Spleen (tissue), 11 donors: ENCODE data around the gene MYO9A. TPM values are rescaled to one million over a fixed set of nuclear protein-coding genes. Genes with fewer than 3 reads are reported as not detected.

ENCODE experiments used
- DNase-seq: peaks from one replicate; pipeline ENCODE4 v3.0.0-alpha.2; 2020
- H3K27ac ChIP-seq, 8 donors: fragments of 200-600 bp; sonication (generic) in 7 of 8; 1 replicate in 4 of 8; 2 replicates in 4 of 8; pipeline versions ENCODE4 v1.5.0 to v1.8.0; 2016 to 2021; ENCODE audit warnings: inconsistent platforms in 4 of 8, mild to moderate bottlenecking in 4 of 8, moderate library complexity in 1 of 8
- H3K27me3 ChIP-seq, 7 donors: fragments of 200-600 bp; sonication (generic) in 6 of 7; replicated peaks in 1 of 7; 1 replicate in 4 of 7; 2 replicates in 3 of 7; pipeline versions ENCODE4 v1.5.0 to v1.8.0; 2016 to 2021; ENCODE audit warnings: inconsistent platforms in 3 of 7, mild to moderate bottlenecking in 1 of 7
- H3K36me3 ChIP-seq, 6 donors: fragments of 200-600 bp; sonication (generic) in 5 of 6; 1 replicate in 4 of 6; 2 replicates in 2 of 6; pipeline versions ENCODE4 v1.5.0 to v1.8.0; 2016 to 2021; ENCODE audit warnings: inconsistent platforms in 2 of 6
- H3K4me1 ChIP-seq, 6 donors: fragments of 200-600 bp; sonication (generic) in 5 of 6; 1 replicate in 3 of 6; 2 replicates in 3 of 6; pipeline versions ENCODE4 v1.5.0 to v1.8.0; 2016 to 2021; ENCODE audit warnings: inconsistent platforms in 3 of 6
- H3K4me3 ChIP-seq, 8 donors: fragments of 200-600 bp; sonication (generic) in 7 of 8; 1 replicate in 4 of 8; 2 replicates in 4 of 8; pipeline versions ENCODE4 v1.5.0 to v1.8.0; 2016 to 2021; ENCODE audit warnings: inconsistent platforms in 4 of 8, mild to moderate bottlenecking in 4 of 8, moderate library complexity in 2 of 8
- H3K9me3 ChIP-seq, 8 donors: fragments of 200-600 bp; sonication (generic) in 7 of 8; 1 replicate in 4 of 8; 2 replicates in 4 of 8; pipeline versions ENCODE4 v1.5.0 to v1.8.0; 2016 to 2021; ENCODE audit warnings: inconsistent platforms in 4 of 8
- POLR2A ChIP-seq, 3 donors: fragments of 450-650 bp; IDR thresholded peaks; one replicate each; pipeline ENCODE4 v1.5.1; 2017; ENCODE audit warnings: antibody characterized with exemption in 3 of 3, mild to moderate bottlenecking in 1 of 3
- POLR2AphosphoS5 ChIP-seq, 3 donors: sonication (generic); formaldehyde crosslinking; IDR thresholded peaks; one replicate each; pipeline ENCODE4 v1.5.1; 2017; ENCODE audit warnings: antibody characterized with exemption in 3 of 3
- WGBS, 5 donors: extraction: QIAGEN DNeasy Blood & Tissue Kit in 3 of 5; methylation state at CpG; one replicate each; pipeline versions ENCODE4 v1.1.5 to v1.1.7; 2013 to 2018; 5-methylcytosine and 5-hydroxymethylcytosine counted together
- intact Hi-C: fragments of 100-400 bp; cut with DNase I; formaldehyde crosslinking; loops from one replicate; pipeline ENCODE4 v1.15.0; 2023; ENCODE audit warnings: low total_unique reads
- polyA plus RNA-seq, 3 donors: library from polyadenylated mRNA; stranded (reverse); fragments of 200-250 nt; gene quantifications; one replicate each; pipeline ENCODE4 v1.2.1, GENCODE V29; 2013
- total RNA-seq, 7 donors: library from RNA; depleted of rRNA in 3 of 7; stranded (reverse); fragments of >200 nt in 3 of 7; fragmentation: NEBNext Ultra II Directional in 4 of 7; extraction: Animal tissue kit (Norgen Biotek cat#: 25700) in 4 of 7; gene quantifications; one replicate each; pipeline versions ENCODE4 v1.1.0 to v1.2.1, GENCODE V29; 2016 to 2021
- TF ChIP-seq, protein P1 (sequence below), 11 experiments: fragments of 200-600 bp in 7 of 11; fragments of 450-650 bp in 4 of 11; sonication (generic) in 4 of 11; IDR thresholded peaks in 8 of 11; conservative IDR thresholded peaks in 3 of 11; 1 replicate in 7 of 11; 2 replicates in 4 of 11; pipeline versions ENCODE4 v1.4.0 to v1.8.0; 2016 to 2021; ENCODE audit warnings: antibody characterized with exemption in 11 of 11, inconsistent platforms in 4 of 11, mild to moderate bottlenecking in 1 of 11
- donor health status: healthy with polysubstance abuse.
- donor health status: DM: no; HTN: no; CAD: no; lungs with moderate emphysema.
- donor health status: DM: no; HTN: no; CAD: no.
- donor health status: Bipolar disorder and iron deficiency.
- donor health status: healthy.
- donor health status: DM: no; HTN: no; CAD: no.
- donor health status: DM: yes; HTN: yes; CAD: no.

Gene MYO9A
- total and polyA plus RNA-seq, 10 donors = 1.7 to 80.9 (median 50.9) TPM

DNA sequence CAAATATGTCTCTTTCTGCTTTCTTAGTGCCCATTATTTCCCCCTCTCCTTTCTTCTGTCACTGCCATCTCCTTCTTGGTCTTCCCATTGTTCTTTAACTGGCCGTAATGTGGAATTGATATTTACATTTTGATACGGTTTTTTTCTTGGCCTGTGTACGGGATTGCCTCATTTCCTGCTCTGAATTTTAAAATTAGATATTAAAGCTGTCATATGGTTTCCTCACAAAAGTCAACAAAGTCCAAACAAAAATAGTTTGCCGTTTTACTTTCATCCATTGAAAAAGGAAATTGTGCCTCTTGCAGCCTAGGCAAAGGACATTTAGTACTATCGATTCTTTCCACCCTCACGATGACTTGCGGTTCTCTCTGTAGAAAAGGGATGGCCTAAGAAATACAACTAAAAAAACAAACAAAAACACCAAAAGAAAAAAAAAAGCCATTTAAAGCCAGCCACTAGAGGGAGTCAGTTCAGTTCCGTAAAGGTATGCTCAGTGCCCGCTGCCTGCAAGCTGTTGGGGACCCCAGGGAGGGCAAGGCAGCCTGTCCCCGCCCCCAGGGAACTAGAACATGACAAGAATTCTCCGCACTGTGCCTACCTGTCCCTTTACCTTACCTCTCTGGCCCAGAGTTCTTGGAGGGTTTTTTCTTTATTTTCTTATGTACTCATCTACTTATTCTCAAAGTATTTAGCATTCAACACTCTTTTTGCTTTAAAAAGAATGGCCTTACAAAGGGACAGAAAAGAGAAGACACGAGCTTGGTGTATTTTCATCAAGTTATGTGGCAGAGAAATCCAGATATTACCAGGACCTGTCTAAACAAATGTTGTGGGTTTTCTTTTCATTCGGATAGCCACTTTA is 337.6 kb downstream of the MYO9A start:
- peaks cover 0 to 34% (median 0%) of the 10 kb centered on the region in 7 donors for H3K27me3 ChIP-seq
- H3K4me1 ChIP-seq = peaks cover 0 to 8% (median 5%) of the 10 kb centered on the region in 6 donors
- H3K27ac ChIP-seq = no peak overlapping the region
- H3K4me3 ChIP-seq = no peak overlapping the region
- TF ChIP-seq, protein P1, sequence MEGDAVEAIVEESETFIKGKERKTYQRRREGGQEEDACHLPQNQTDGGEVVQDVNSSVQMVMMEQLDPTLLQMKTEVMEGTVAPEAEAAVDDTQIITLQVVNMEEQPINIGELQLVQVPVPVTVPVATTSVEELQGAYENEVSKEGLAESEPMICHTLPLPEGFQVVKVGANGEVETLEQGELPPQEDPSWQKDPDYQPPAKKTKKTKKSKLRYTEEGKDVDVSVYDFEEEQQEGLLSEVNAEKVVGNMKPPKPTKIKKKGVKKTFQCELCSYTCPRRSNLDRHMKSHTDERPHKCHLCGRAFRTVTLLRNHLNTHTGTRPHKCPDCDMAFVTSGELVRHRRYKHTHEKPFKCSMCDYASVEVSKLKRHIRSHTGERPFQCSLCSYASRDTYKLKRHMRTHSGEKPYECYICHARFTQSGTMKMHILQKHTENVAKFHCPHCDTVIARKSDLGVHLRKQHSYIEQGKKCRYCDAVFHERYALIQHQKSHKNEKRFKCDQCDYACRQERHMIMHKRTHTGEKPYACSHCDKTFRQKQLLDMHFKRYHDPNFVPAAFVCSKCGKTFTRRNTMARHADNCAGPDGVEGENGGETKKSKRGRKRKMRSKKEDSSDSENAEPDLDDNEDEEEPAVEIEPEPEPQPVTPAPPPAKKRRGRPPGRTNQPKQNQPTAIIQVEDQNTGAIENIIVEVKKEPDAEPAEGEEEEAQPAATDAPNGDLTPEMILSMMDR (IDR thresholded peaks at IDR 0.05 in 8 of 11, conservative IDR thresholded peaks at IDR 0.05 in 3 of 11) = peak; percentile 32 to 70 (median 56)
- TF ChIP-seq POLR2AphosphoS5 (IDR thresholded peaks at IDR 0.05) (no peak), POLR2A (IDR thresholded peaks at IDR 0.05) (no peak)
- H3K36me3 ChIP-seq = no peaks in the 10 kb centered on the region
- intact Hi-C loops = loop anchor here (5.0 kb wide), 1 partner anchor 377 kb away; no protein-coding TSS in a partner anchor
- H3K9me3 ChIP-seq = no peaks in the 10 kb centered on the region
- WGBS, 5 donors = 13 to 17% (median 14%) methylated on average over 13 of the region's 13 CpGs
- no peak for DNase-seq

DNA sequence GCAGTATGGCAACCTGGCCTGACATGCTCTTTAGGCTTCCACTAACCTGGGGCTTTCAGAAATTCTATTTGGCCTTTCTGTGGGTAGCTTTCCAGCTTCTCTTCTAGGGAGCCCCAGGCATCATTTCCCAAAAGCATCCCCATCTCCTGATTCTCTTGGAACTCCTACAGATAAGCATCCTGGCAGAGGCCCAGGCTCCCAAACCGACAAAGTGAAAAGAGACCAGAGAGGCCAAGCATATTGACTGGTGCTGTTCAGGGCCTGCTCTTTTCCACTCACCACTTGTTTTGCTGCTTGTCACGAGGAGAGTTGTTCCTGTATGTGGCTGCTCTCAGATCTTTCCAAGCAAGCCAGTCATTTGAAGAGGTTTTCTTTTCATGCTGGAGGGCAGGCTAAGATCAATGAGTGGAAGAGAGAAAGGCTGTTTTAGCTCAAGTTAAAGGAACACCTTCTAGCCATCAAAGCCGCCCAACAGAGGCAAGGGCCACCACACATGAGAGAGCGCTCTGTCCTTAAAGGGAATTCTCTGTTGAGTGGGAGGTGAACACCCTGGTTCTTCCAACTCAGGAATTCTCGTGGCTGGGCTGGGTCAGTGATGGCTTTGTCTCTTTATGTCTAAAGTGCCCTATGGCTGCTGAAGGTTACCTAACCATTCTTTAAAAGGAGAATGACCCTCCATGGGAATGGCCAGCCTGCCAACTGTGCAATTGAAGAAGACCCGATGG is 338.7 kb downstream of the MYO9A start:
- TF ChIP-seq POLR2A (IDR thresholded peaks at IDR 0.05) (no peak), POLR2AphosphoS5 (IDR thresholded peaks at IDR 0.05) (no peak)
- TF ChIP-seq, protein P1 (IDR thresholded peaks at IDR 0.05 in 8 of 11, conservative IDR thresholded peaks at IDR 0.05 in 3 of 11) = no peak
- intact Hi-C loops = no loop called here
- DNase-seq = no peak
- no peak overlapping the region for H3K4me3 ChIP-seq
- H3K9me3 ChIP-seq = no peaks in the 10 kb centered on the region
- H3K4me1 ChIP-seq = peaks cover 0 to 8% (median 5%) of the 10 kb centered on the region in 6 donors
- no peaks in the 10 kb centered on the region for H3K36me3 ChIP-seq
- H3K27ac ChIP-seq = no peak overlapping the region
- 88 to 93% (median 92%) methylated on average over 6 of the region's 6 CpGs for WGBS, 5 donors
- peaks cover 0 to 24% (median 0%) of the 10 kb centered on the region in 7 donors for H3K27me3 ChIP-seq

DNA sequence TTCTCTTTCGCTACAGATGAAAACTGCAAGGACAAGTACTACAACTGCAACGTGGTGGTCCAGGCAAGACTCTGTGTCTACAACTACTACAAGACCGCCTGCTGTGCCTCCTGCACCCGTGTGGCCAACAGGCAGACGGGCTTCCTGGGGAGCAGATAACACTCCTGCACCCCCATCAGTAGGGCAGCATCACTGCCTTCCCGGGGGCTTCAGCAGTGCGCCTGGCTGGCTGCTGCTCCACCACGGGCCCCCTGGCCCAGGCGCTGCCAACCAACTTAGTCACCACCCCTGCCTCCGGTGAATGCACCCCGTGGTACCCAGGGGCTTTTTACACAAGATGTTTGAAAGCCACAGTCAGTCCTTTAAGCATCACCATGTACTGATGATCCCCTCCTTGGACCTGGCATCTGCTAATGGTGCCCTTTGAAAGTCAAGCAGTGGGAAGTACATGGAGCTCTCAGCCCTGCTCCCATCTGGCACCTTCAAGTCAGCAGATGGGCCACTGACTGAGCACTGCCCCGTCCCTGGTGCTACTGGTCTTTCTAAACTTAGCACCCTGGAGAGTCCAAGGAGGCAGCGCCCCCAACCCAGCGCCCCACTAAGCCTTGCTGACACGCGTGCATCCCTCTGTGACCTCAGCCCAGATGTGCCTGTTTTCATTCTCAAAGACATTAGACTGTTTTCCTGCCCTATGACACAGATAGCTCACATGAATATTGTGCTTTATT is 340.6 kb downstream of the MYO9A start:
- DNase-seq = no peak
- H3K27ac ChIP-seq = no peak overlapping the region
- peaks cover 0 to 8% (median 5%) of the 10 kb centered on the region in 6 donors for H3K4me1 ChIP-seq
- 82 to 91% (median 87%) methylated on average over 9 to 16 of the region's 16 CpGs for WGBS, 5 donors
- no peaks in the 10 kb centered on the region for H3K36me3 ChIP-seq
- intact Hi-C loops = no loop called here
- H3K4me3 ChIP-seq = no peak overlapping the region
- H3K27me3 ChIP-seq = peaks cover 0 to 17% (median 0%) of the 10 kb centered on the region in 7 donors
- no peaks in the 10 kb centered on the region for H3K9me3 ChIP-seq
- TF ChIP-seq POLR2A (IDR thresholded peaks at IDR 0.05) = no peak
- no peak for TF ChIP-seq POLR2AphosphoS5 (IDR thresholded peaks at IDR 0.05)
- TF ChIP-seq, protein P1 (IDR thresholded peaks at IDR 0.05 in 8 of 11, conservative IDR thresholded peaks at IDR 0.05 in 3 of 11) = no peak
